Gastrocnemius medialis (tissue), 4 donors: ENCODE data around the gene TMEM39A. TPM values are rescaled to one million over a fixed set of nuclear protein-coding genes. Genes with fewer than 3 reads are reported as not detected.
A peak's percentile ranks its signal among the peaks of the same experiment; 100 is the strongest.

Source experiments
- ATAC-seq, 2 donors: fragments of 150-250 bp; one replicate each; pipeline ENCODE4 v1.9.1; 2016
- DNase-seq, 2 donors: peaks; one replicate each; pipeline ENCODE4 v3.0.0-alpha.2; 2019
- H3K27ac ChIP-seq, 4 donors: fragments of 200-600 bp; sonication (generic); 1 replicate in 1 of 4; 2 replicates in 3 of 4; pipeline ENCODE4 v1.5.1; 2016 to 2018; ENCODE audit warnings: mild to moderate bottlenecking in 2 of 4, moderate library complexity in 1 of 4
- H3K27me3 ChIP-seq, 3 donors: fragments of 200-600 bp; sonication (generic) in 2 of 3; 1 replicate in 1 of 3; 2 replicates in 2 of 3; pipeline versions ENCODE4 v1.5.1 to v1.6.0; 2016 to 2019; ENCODE audit warnings: mild to moderate bottlenecking in 1 of 3, moderate library complexity in 1 of 3
- H3K36me3 ChIP-seq, 2 donors: fragments of 200-600 bp; sonication (generic) in 1 of 2; one replicate each; pipeline ENCODE4 v1.5.1; 2017 to 2018
- H3K4me1 ChIP-seq, 2 donors: fragments of 200-600 bp; sonication (generic) in 1 of 2; one replicate each; pipeline ENCODE4 v1.5.1; 2016 to 2017; ENCODE audit warnings: mild to moderate bottlenecking in 2 of 2
- H3K4me3 ChIP-seq, 4 donors: fragments of 200-600 bp; sonication (generic) in 3 of 4; 1 replicate in 1 of 4; 2 replicates in 3 of 4; pipeline ENCODE4 v1.5.1; 2016 to 2019; ENCODE audit warnings: mild to moderate bottlenecking in 2 of 4
- H3K9me3 ChIP-seq, 3 donors: fragments of 200-600 bp; sonication (generic) in 2 of 3; 1 replicate in 1 of 3; 2 replicates in 2 of 3; pipeline ENCODE4 v1.5.1; 2016 to 2019
- POLR2A ChIP-seq, 2 donors: fragments of 450-650 bp; IDR thresholded peaks; one replicate each; pipeline ENCODE4 v1.6.1; 2017; ENCODE audit warnings: antibody characterized with exemption in 2 of 2, mild to moderate bottlenecking in 2 of 2, moderate library complexity in 2 of 2
- in situ Hi-C, 4 donors: fragments of 200-750 bp; cut with MboI; loops; one replicate each; pipeline versions ENCODE4 v1.15.0 to v1.8.0; 2017; ENCODE audit warnings: low sequenced_read_pairs in 4 of 4
- intact Hi-C: fragments of 100-400 bp; cut with DNase I; formaldehyde crosslinking; loops from one replicate; pipeline ENCODE4 v1.15.1; 2023; ENCODE audit warnings: low total_unique reads
- total RNA-seq, 4 donors: library from RNA; depleted of rRNA; stranded (reverse); fragments of >200 nt; gene quantifications; one replicate each; pipeline versions ENCODE4 v1.1.0 to v1.2.3, GENCODE V29; 2016
- TF ChIP-seq, protein P1 (sequence below), 5 experiments: fragments of 450-650 bp in 3 of 5; fragments of 200-600 bp in 2 of 5; sonication (generic) in 2 of 5; IDR thresholded peaks in 4 of 5; conservative IDR thresholded peaks in 1 of 5; 1 replicate in 4 of 5; 2 replicates in 1 of 5; pipeline ENCODE4 v1.5.1; 2016 to 2019; ENCODE audit warnings: antibody characterized with exemption in 5 of 5, mild to moderate bottlenecking in 3 of 5, moderate library complexity in 3 of 5

TMEM39A gene
- total RNA-seq, 4 donors from 2014 or later: 9.0 to 21.2 (median 15.5) TPM

DNA sequence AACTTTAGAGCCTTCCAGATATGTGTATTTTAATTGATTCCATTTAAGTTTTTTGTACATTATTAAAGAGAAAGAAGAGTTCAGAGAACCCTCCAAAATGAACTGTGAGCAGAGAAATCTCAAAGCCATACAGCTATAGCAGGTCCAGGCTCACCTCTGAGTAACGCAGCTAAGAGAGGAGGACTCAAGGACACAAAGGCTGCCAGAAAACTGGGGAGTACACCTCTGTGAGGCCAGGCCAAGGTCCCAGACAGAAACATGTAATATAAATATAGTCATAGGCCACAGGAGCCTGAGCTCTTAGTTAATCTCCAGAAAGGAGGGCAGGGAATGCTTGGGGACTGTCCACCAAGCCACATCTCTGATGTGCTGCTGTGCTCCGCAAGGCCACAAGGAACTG is 66.5 kb downstream of the TMEM39A start:
- Histone ChIP-seq H3K4me1 (no peaks in the 10 kb centered on the region), H3K36me3 (peaks cover 0 to 7% of the 10 kb centered on the region in 2 donors), H3K27ac (no peak overlapping the region), H3K4me3 (no peak overlapping the region), H3K9me3 (no peaks in the 10 kb centered on the region), H3K27me3 (no peaks in the 10 kb centered on the region)
- DNase-seq (no peak), ATAC-seq (no peak)
- TF ChIP-seq, protein P1, sequence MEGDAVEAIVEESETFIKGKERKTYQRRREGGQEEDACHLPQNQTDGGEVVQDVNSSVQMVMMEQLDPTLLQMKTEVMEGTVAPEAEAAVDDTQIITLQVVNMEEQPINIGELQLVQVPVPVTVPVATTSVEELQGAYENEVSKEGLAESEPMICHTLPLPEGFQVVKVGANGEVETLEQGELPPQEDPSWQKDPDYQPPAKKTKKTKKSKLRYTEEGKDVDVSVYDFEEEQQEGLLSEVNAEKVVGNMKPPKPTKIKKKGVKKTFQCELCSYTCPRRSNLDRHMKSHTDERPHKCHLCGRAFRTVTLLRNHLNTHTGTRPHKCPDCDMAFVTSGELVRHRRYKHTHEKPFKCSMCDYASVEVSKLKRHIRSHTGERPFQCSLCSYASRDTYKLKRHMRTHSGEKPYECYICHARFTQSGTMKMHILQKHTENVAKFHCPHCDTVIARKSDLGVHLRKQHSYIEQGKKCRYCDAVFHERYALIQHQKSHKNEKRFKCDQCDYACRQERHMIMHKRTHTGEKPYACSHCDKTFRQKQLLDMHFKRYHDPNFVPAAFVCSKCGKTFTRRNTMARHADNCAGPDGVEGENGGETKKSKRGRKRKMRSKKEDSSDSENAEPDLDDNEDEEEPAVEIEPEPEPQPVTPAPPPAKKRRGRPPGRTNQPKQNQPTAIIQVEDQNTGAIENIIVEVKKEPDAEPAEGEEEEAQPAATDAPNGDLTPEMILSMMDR (IDR thresholded peaks at IDR 0.05 in 4 of 5, conservative IDR thresholded peaks at IDR 0.05 in 1 of 5): no peak
- no peak for TF ChIP-seq POLR2A (IDR thresholded peaks at IDR 0.05)
- in situ Hi-C loops: loop anchor here in 1 of 4 donors (25.0 kb wide), 1 partner anchor 510 kb away; no protein-coding TSS in a partner anchor
- intact Hi-C loops: no loop called here

DNA sequence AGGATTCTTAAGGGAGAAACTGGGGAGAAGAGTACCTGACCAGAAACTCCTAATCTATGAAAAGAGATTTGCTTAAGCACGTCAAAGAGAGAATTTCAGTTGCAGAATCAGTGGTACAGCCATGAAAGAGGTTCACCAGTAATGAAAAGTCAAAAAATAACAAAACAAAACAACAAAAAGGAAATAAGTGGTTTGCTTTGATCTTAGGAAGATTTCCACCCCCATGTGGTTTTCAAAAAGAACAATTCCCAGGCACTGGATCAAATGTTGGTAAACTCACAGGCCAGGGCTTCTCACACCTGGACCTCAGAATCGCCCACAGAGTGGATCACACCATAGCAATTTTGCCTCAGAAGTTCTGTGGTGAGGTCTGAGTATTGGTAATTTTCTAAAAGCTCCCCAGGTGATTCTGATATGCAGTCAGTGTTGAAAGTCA is 67.5 kb downstream of the TMEM39A start:
- no peaks in the 10 kb centered on the region for H3K9me3 ChIP-seq
- no peak for DNase-seq
- in situ Hi-C loops: loop anchor here in 1 of 4 donors (25.0 kb wide), 1 partner anchor 509 kb away; no protein-coding TSS in a partner anchor
- no peaks in the 10 kb centered on the region for H3K27me3 ChIP-seq
- peaks cover 0 to 4% of the 10 kb centered on the region in 2 donors for H3K36me3 ChIP-seq
- no peaks in the 10 kb centered on the region for H3K4me1 ChIP-seq
- TF ChIP-seq, protein P1 (IDR thresholded peaks at IDR 0.05 in 4 of 5, conservative IDR thresholded peaks at IDR 0.05 in 1 of 5): no peak
- TF ChIP-seq POLR2A (IDR thresholded peaks at IDR 0.05): no peak
- H3K4me3 ChIP-seq: no peak overlapping the region
- ATAC-seq: no peak
- intact Hi-C loops: no loop called here
- H3K27ac ChIP-seq: no peak overlapping the region

DNA sequence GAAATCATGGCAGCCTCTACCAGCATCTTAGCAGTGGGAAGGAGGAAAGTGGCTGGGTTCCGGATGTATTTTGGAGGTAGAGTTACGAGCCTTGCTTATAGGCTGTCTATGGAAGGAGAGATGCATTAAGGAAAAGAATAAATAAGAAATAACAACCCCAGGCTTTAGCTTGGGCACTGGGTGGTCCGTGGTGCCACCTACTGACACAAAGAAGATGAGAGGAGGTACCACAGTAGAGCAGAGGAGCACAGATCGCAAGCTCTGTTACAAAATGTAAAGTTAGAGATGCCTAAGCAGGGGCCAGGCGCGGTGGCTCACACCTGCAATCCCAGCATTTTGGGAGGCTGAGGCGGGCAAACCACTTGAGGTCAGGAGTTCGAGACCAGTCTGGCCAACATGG is 74.8 kb downstream of the TMEM39A start:
- intact Hi-C loops: no loop called here
- ATAC-seq (no peak), DNase-seq (no peak)
- Histone ChIP-seq H3K9me3 (no peaks in the 10 kb centered on the region), H3K27ac (no peak overlapping the region), H3K4me3 (no peak overlapping the region), H3K27me3 (no peaks in the 10 kb centered on the region), H3K36me3 (no peaks in the 10 kb centered on the region), H3K4me1 (no peaks in the 10 kb centered on the region)
- in situ Hi-C loops: loop anchor here in 1 of 4 donors (25.0 kb wide), 1 partner anchor 501 kb away; no protein-coding TSS in a partner anchor
- no peak for TF ChIP-seq POLR2A (IDR thresholded peaks at IDR 0.05)
- TF ChIP-seq, protein P1 (IDR thresholded peaks at IDR 0.05 in 4 of 5, conservative IDR thresholded peaks at IDR 0.05 in 1 of 5): peak in 1 of 5 experiments; percentile 32

DNA sequence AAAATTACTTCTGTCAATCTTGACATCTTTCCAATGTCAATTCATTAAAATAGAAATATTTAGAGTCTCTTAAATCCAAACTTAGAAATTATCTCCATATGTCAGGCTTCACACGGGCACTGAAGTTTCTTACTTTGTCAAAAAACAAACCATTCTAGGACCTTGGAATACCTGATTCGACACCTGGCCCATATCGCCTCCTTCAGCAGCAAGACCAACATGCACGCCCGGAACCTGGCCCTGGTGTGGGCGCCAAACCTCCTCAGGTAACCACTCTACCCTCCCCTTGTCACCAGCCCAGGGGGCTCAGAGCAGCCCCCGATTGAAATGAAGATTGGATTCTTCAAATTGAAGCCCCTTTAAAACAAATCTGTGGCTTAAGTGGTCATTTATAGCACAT is 81.3 kb downstream of the TMEM39A start:
- in situ Hi-C loops: loop anchor here in 1 of 4 donors (25.0 kb wide), 1 partner anchor 495 kb away; no protein-coding TSS in a partner anchor
- DNase-seq: no peak
- Histone ChIP-seq H3K36me3 (no peaks in the 10 kb centered on the region), H3K27me3 (no peaks in the 10 kb centered on the region), H3K4me1 (no peaks in the 10 kb centered on the region), H3K27ac (no peak overlapping the region), H3K4me3 (no peak overlapping the region), H3K9me3 (no peaks in the 10 kb centered on the region)
- intact Hi-C loops: no loop called here
- no peak for ATAC-seq
- TF ChIP-seq, protein P1 (IDR thresholded peaks at IDR 0.05 in 4 of 5, conservative IDR thresholded peaks at IDR 0.05 in 1 of 5): no peak
- TF ChIP-seq POLR2A (IDR thresholded peaks at IDR 0.05): no peak

DNA sequence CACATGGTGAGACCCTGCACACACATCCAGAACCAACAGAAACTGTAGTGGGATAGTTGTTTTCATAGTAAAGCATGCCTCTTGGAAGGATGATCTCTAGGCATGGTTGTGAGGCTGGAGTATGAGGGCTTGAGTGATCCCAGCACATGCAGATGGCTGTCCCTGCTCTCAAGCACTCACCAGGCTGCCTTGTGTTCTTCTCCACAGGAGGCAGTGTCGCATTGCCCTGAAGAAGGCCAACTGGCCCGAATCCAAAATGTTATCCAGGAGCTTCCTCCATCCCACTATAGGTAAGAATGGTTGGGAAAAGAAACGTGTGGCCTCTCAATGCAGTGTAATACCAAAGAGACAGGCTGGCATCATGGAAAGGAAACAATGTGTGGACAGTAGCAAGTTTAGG is 82.7 kb downstream of the TMEM39A start:
- Histone ChIP-seq H3K4me1 (no peaks in the 10 kb centered on the region), H3K4me3 (no peak overlapping the region), H3K9me3 (no peaks in the 10 kb centered on the region), H3K27me3 (no peaks in the 10 kb centered on the region), H3K36me3 (peaks cover 0 to 4% of the 10 kb centered on the region in 2 donors), H3K27ac (no peak overlapping the region)
- ATAC-seq (no peak), DNase-seq (no peak)
- in situ Hi-C loops: loop anchor here in 1 of 4 donors (25.0 kb wide), 1 partner anchor 493 kb away; no protein-coding TSS in a partner anchor
- intact Hi-C loops: no loop called here
- TF ChIP-seq POLR2A (IDR thresholded peaks at IDR 0.05): no peak
- TF ChIP-seq, protein P1 (IDR thresholded peaks at IDR 0.05 in 4 of 5, conservative IDR thresholded peaks at IDR 0.05 in 1 of 5): no peak
